ENCODE measurements around the gene COL4A1. TPM values are rescaled to one million over a fixed set of nuclear protein-coding genes. Genes with fewer than 3 reads are reported as not detected.
"Not testable (repeated sequence)": the region's sequence is repeated elsewhere in the genome, so short reads cannot be mapped to it uniquely, and the experiment has no call there.

The COL4A1 gene
- total RNA-seq, 1 experiment from 2014 or later, result 269 TPM

DNA sequence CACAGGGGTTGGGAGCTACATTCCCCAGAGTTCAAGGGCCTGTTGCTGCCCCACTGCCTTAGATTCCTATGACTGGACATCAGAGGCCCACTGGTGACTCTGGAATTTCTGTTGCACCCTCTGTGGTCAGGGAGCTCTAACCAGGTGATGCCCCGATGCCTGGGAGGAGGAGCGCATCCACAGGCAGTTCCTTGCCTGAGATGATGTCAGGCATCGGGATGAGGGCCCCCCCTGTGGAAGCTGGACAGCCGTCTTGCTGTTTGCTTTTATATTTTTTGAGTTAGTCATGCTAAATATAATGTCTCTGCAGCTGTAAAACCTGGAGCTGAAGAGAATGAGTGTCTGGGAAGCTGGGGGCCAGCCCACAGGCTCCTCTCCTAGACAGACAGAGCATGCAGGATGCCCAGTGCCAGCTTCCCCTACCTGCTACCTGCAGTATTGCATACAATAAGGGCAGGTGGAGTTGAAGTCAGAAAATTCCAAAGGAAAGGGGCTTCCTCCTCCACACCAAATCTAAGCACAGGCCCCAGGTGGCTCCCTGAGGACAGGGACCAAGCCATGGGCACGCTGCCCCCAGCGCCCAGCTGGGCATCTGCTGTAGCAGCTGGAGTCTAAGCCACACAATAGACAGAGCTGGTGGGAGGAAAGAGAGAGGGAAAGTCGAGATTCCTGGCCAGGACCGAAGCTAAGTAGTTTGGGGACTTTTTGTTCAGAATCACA is 16.4 kb upstream of the COL4A1 start:
- H3K27ac ChIP-seq, result peak overlapping the region; percentile 33
- no peak overlapping the region for H3K4me3 ChIP-seq
- DNase-seq, result peak; percentile 32 to 61
- H3K36me3 ChIP-seq, result peaks cover 12% of the 10 kb centered on the region
- peaks cover 30% of the 10 kb centered on the region for H3K4me1 ChIP-seq
- no peaks in the 10 kb centered on the region for H3K9me3 ChIP-seq (replicated peaks)
- no peaks in the 10 kb centered on the region for H3K27me3 ChIP-seq

DNA sequence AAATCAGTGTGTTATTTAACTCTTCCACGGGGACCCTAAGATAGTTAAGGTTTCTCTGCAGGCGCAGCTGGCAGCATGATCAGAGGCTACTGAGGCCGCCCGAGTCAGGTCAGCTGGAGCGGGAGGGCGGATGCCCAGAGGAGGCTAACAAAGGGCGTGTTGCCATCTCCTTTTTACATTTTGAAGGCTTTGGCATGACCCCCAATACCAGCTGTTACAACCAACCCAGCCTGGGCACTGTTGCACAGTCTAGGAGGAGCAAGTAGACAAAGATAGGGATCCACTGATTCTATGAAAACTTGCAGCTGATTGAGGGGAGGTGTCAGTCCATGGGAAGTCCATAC is 15.8 kb upstream of the COL4A1 start:
- Histone ChIP-seq H3K4me3 (no peak overlapping the region), H3K4me1 (peaks cover 29% of the 10 kb centered on the region), H3K27me3 (no peaks in the 10 kb centered on the region)

DNA sequence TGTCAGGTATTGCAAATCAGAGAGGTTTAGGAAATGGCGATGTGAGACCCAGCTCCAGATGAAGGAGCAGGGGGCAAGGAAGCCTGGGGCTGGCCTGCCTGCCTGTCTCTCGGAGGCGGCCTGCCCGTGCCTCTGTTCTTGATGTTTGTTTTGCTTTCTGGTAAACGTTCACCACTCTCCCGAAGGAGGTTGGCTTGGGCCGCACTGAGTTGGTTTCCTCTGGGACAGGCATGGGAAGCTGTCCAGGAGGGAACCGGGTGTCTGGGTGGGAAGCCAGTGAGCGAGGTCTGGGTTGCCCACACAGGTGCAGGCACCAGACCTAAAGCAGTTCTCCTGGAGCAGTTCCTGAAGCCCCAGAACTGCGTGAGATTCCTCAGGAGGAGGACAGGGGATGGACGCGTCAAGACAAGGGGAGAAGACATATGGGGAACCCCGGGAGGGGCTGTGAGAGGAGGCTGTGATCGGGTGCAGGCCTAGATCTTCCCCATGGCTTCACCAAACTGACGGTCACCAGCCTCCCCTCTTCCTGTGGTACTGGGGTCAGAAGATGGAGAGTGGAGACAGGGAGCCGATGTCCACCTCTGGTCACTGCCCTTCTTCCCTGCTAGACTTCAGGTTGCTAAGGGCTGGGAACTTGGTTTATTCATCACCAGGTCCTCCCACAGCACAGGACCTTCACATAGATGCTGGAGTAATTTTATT is 15.3 kb upstream of the COL4A1 start:
- Histone ChIP-seq H3K27ac (peak overlapping the region; percentile 33), H3K36me3 (peaks cover 19% of the 10 kb centered on the region), H3K4me3 (no peak overlapping the region), H3K27me3 (no peaks in the 10 kb centered on the region), H3K9me3 (replicated peaks) (no peaks in the 10 kb centered on the region), H3K4me1 (peaks cover 29% of the 10 kb centered on the region)
- DNase-seq, result no peak

More for the DNA sequence above, 15.8 kb upstream of the COL4A1 start:
- Histone ChIP-seq H3K36me3 (peaks cover 17% of the 10 kb centered on the region), H3K9me3 (replicated peaks) (no peaks in the 10 kb centered on the region), H3K27ac (peak overlapping the region; percentile 33)
- no peak for DNase-seq

- Histone ChIP-seq H3K36me3 (peaks cover 26% of the 10 kb centered on the region), H3K4me1 (peaks cover 24% of the 10 kb centered on the region), H3K27ac (0 out of 2 replicates have a peak overlapping the region, but pooled peaks have one; percentile 5)
- not testable (repeated sequence) for H3K4me3 ChIP-seq; DNase-seq; H3K9me3 ChIP-seq (replicated peaks); H3K27me3 ChIP-seq
Observed at GRCh38 chr13:110321573-110321972, 14.6 kb upstream of the COL4A1 start.

DNA sequence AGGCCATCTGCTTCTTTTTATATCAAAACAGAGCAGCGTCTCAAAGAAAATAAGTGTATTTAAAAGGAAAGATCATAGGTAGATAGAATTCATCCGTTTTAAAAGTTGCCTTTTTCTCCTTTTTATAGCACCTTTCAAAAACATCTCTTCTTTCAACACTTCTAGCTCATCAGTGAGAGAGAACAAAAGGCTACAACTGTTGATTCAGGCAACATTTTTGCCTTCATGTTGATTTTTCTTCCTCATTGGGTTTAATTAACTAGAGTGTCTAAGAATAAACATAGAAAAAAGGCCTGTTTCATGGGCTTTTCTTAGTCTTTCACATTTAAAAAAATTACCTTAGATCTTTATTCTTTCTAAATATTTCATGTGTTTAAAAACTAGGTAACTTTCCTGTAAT is 13.7 kb upstream of the COL4A1 start:
- Histone ChIP-seq H3K4me1 (peaks cover 22% of the 10 kb centered on the region), H3K27ac (peak overlapping the region; percentile 55)

GRCh38 chr13:110319774-110320509 is 13.0 kb upstream of the COL4A1 start:
- DNase-seq, result no peak
- H3K27me3 ChIP-seq, result no peaks in the 10 kb centered on the region
- H3K36me3 ChIP-seq, result peaks cover 37% of the 10 kb centered on the region
- H3K9me3 ChIP-seq (replicated peaks), result no peaks in the 10 kb centered on the region
- peak overlapping the region; percentile 55 for H3K27ac ChIP-seq
- H3K4me3 ChIP-seq, result no peak overlapping the region
- H3K4me1 ChIP-seq, result peaks cover 22% of the 10 kb centered on the region

More for the DNA sequence above, 13.7 kb upstream of the COL4A1 start:
- Histone ChIP-seq H3K36me3 (peaks cover 35% of the 10 kb centered on the region), H3K9me3 (replicated peaks) (no peaks in the 10 kb centered on the region), H3K4me3 (no peak overlapping the region), H3K27me3 (no peaks in the 10 kb centered on the region)
- no peak for DNase-seq

DNA sequence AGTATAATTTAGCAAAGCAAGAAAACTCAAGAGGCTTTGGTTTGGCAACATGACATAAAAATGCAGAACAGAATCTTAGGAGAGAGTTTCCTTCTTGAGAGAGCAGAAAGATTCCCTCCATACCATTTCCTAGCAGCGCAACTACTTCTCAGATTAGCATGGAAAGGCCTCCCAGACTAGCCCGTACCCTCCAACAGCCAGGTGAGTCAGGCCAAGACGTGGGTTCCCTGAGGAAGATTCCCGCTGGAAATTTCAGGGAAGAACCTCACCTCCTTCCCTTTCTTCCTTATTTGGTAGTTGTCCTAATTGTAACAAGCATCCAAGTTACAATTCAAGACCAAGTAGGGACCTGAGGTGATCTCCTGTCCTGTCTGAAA is 12.4 kb upstream of the COL4A1 start:
- Histone ChIP-seq H3K27ac (no peak overlapping the region), H3K9me3 (replicated peaks) (no peaks in the 10 kb centered on the region), H3K36me3 (peaks cover 37% of the 10 kb centered on the region), H3K4me1 (peaks cover 22% of the 10 kb centered on the region), H3K27me3 (no peaks in the 10 kb centered on the region), H3K4me3 (no peak overlapping the region)
- DNase-seq, result no peak

DNA sequence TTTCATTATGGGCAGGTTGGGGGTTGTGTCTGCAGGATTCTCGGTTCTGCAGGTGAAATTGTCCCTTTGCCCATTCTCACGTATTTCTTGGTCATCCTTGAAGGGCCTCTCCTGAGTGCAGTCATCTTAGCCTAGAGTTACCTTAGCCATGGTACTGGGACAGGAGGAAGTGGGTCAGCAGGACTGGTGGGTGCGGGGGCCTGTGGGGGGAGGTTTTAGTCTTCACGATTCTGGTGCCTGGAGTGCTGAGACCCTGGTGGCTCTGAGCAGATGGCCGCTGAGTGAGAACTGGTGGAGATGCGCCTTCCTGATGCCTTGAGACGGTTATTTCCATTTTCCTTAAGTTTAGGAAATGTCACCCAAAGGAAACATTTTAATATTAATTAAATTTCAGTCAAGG is 12.0 kb upstream of the COL4A1 start:
- H3K36me3 ChIP-seq, result peaks cover 39% of the 10 kb centered on the region

DNA sequence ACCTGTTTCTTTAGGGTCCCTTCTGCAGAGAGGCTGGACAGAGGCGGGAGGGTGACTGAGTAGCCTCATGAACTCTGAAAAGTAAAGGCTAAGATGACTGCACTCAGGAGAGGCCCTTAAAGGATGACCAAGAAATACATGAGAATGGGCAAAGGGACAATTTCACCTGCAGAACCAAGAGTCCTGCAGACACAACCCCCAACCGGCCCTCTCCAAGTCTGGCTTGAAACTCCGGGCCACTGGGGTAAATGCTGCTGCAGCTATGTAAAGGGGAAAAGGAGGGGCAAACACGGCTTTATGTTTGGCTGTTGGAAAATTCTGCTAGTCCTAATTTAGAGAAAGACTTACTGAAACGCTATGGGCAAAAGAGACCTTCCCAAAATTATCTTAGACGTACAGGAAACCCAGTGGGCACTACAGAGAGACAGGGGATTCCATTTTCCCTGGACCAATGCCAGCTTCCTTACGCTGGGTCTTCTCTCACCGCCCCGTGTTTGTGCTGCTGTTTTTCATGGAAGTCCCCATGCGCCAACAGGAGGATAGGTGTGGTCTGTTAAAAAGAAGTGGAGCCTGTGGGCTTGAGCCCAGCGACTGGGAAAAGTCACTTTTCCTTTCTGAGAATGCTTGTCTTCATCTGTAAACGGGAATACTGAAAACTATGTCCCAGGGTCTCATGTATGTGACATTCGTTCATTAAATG is 10.7 kb upstream of the COL4A1 start:
- Histone ChIP-seq H3K4me3 (no peak overlapping the region), H3K4me1 (peaks cover 16% of the 10 kb centered on the region), H3K27ac (no peak overlapping the region), H3K36me3 (peaks cover 44% of the 10 kb centered on the region), H3K27me3 (no peaks in the 10 kb centered on the region), H3K9me3 (replicated peaks) (no peaks in the 10 kb centered on the region)
- DNase-seq, result no peak

More for the DNA sequence above, 12.0 kb upstream of the COL4A1 start:
- Histone ChIP-seq H3K27ac (no peak overlapping the region), H3K4me3 (no peak overlapping the region), H3K9me3 (replicated peaks) (no peaks in the 10 kb centered on the region), H3K27me3 (no peaks in the 10 kb centered on the region), H3K4me1 (peaks cover 22% of the 10 kb centered on the region)
- DNase-seq, result no peak

GRCh38 chr13:110317093-110317492 is 10.1 kb upstream of the COL4A1 start:
- DNase-seq, result no peak
- Histone ChIP-seq H3K4me1 (peaks cover 13% of the 10 kb centered on the region), H3K27ac (no peak overlapping the region), H3K36me3 (peaks cover 48% of the 10 kb centered on the region), H3K9me3 (replicated peaks) (no peaks in the 10 kb centered on the region), H3K4me3 (no peak overlapping the region), H3K27me3 (no peaks in the 10 kb centered on the region)

DNA sequence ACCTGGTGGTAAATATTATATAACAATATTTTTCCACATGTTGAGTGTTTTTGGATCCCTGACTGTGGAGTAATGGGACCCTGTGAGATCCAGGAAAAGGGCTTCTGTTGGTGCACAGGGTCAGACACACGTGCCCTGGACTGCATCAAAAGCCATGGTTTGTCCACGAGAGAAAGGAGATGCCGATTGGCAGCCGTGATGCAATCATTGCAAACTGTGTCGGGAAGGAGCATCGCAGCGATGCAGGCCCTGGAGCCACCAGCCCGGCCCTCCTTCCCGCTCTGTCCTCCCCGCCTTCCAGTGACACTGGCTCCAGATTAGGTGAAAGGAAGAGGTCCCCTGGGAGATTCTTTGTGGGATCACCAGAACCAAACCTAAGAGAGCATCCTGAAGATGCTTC is 9.2 kb upstream of the COL4A1 start:
- Histone ChIP-seq H3K4me1 (peaks cover 13% of the 10 kb centered on the region), H3K4me3 (no peak overlapping the region), H3K9me3 (replicated peaks) (no peaks in the 10 kb centered on the region), H3K27ac (no peak overlapping the region), H3K27me3 (no peaks in the 10 kb centered on the region), H3K36me3 (peaks cover 45% of the 10 kb centered on the region)
- no peak for DNase-seq

- Histone ChIP-seq H3K36me3 (peaks cover 60% of the 10 kb centered on the region), H3K4me3 (no peak overlapping the region), H3K4me1 (peaks cover 7% of the 10 kb centered on the region), H3K27ac (no peak overlapping the region), H3K9me3 (replicated peaks) (no peaks in the 10 kb centered on the region), H3K27me3 (no peaks in the 10 kb centered on the region)
- DNase-seq, result no peak
Observed at GRCh38 chr13:110314516-110315245, 7.7 kb upstream of the COL4A1 start.

DNA sequence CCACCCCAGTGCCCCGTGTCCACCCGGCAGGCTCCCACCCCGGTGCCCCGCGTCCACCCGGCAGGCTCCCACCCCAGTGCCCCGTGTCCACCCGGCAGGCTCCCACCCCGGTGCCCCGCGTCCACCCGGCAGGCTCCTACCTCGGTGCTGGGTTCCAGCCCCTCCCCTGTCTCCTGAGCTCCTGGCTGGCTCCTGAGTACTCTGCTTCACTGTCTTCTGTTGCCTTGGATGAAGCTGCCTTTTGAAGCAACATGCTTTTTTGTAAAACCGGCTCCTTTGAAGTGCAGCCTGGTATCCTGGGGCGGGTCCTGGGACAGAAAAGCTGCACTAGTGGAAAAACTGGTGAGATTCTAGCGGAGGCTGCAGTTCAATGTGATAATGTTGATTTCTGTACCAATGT is 6.8 kb upstream of the COL4A1 start:
- not testable (repeated sequence) for H3K9me3 ChIP-seq (replicated peaks); DNase-seq; H3K27ac ChIP-seq; H3K27me3 ChIP-seq; H3K4me1 ChIP-seq; H3K4me3 ChIP-seq
- H3K36me3 ChIP-seq, result peaks cover 63% of the 10 kb centered on the region

DNA sequence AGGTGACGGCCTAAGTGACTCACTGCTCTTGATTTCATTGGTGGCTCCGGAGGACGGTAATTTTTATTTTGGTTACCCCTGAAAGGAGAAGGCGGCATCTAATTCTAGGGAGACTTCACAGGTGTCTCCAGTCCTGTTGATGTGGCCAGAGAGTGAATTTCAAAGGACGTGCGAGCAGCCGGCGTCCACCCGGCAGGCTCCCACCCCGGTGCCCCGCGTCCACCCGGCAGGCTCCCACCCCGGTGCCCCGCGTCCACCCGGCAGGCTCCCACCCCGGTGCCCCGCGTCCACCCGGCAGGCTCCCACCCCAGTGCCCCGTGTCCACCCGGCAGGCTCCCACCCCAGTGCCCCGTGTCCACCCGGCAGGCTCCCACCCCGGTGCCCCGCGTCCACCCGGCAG is 6.3 kb upstream of the COL4A1 start:
- DNase-seq; H3K27ac ChIP-seq; H3K27me3 ChIP-seq; H3K9me3 ChIP-seq (replicated peaks); H3K4me1 ChIP-seq; H3K4me3 ChIP-seq: not testable (repeated sequence)
- peaks cover 62% of the 10 kb centered on the region for H3K36me3 ChIP-seq
